ENCODE results near the gene MAGEB10.
"Not testable (repeated sequence)": the region's sequence is repeated elsewhere in the genome, so short reads cannot be mapped to it uniquely, and the experiment has no call there.

Gene MAGEB10, protein sequence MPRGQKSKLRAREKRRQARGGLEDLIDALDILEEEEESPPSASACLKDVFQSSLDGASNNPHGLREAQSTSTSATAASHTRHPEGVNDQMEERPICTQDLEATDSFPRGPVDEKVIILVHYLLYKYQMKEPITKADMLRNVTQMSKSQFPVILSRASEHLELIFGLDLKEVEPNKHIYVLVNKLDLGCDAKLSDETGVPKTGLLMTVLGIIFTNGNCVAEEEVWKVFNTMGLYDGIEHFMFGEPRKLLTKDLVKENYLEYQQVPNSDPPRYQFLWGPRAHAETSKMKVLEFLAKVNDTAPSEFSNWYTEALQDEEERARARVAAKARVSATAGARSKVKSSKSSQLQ

DNA sequence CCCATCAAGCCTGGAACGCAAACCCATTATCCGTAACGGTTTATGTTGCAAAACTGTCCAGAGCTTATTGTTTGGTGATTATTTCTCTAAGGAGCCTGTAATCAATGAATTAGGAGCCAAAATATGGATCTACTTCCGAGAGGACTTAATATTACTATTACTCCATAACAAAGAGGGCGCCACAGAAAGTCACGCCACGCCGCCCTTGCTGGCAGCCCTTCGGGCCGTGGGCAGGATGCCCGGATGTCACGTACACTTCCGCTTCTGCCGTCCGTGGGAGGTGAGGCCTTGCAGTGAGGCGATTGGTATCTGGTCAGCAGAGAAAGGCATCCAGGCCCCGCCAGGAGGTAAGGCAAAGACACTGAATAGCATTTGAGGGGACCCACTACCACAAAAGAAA, at the start of gene MAGEB10:
MAGEB10 (plus strand) TSS at position 301 of the 400 bp plus-strand sequence. CDS start 13,317 bp downstream, outside the sequence.
- H3K4me3 ChIP-seq (ENCODE audit: low read depth, low read length) = no peak within 1 kb of the TSS
- H3K27me3 ChIP-seq (ENCODE audit: insufficient read depth, low read length) = no peaks in the 10 kb centered on the region
- no peaks in the 10 kb centered on the region for H3K4me1 ChIP-seq (ENCODE audit: control insufficient read depth, insufficient read depth, low read length, unreplicated experiment)
- no peak within 1 kb of the TSS for H3K27ac ChIP-seq (ENCODE audit: low read depth, low read length)
- H2AFZ ChIP-seq (ENCODE audit: low read length, unreplicated experiment) = no peak within 1 kb of the TSS
- no peaks in the 10 kb centered on the region for H3K36me3 ChIP-seq (ENCODE audit: insufficient read depth, low read length)
- no peaks in the 10 kb centered on the region for H3K79me2 ChIP-seq (ENCODE audit: control insufficient read depth, insufficient read depth, low read length, unreplicated experiment)

DNA sequence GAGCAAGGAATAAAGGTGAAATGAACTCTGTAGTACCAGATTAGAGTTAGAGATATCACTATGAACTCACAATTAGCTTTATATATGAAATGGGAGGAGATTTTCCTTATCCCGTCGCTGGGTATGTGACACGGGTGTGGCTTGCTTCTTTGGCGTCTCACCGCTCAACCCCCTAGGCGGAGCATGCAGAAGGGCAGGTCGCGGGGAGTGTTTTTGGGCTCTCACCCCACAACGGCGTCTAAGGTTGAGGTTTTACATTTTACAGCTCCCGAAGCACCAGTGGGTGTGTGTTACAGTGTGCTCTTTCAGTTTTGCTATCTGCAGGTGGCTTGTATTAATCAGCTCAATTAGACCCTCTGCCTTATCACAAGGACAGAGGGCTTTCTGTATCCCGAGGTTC, 42.1 kb upstream of the MAGEB10 start:
- Histone ChIP-seq H3K27me3 (ENCODE audit: insufficient read depth, low read length) (no peaks in the 10 kb centered on the region), H3K79me2 (ENCODE audit: control insufficient read depth, insufficient read depth, low read length, unreplicated experiment) (no peaks in the 10 kb centered on the region), H3K27ac (ENCODE audit: low read depth, low read length) (no peak overlapping the region), H3K4me1 (ENCODE audit: control insufficient read depth, insufficient read depth, low read length, unreplicated experiment) (peaks cover 3% of the 10 kb centered on the region), H3K36me3 (ENCODE audit: insufficient read depth, low read length) (no peaks in the 10 kb centered on the region), H3K4me3 (ENCODE audit: low read depth, low read length) (no peak overlapping the region), H2AFZ (ENCODE audit: low read length, unreplicated experiment) (no peak overlapping the region)

DNA sequence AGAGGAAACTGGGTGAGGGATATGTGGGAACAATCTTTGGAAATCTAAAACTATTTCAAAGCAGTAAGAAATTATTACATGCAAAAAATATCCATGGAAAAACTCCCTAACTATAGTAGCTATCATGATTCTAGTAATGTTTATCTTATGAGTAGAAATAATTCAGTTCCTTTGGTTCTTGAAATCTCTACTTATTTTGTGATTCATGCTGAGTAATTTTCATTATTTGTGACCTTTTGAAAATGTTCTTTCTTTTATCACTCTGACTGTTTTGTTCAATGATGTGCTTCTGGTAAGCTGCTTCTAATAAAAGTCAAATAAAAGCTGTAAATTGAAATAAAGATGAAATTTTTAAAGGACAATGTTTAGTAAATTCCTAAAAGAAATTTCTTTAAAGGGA, 40.4 kb upstream of the MAGEB10 start:
- no peaks in the 10 kb centered on the region for H3K36me3 ChIP-seq (ENCODE audit: insufficient read depth, low read length)
- H3K79me2 ChIP-seq (ENCODE audit: control insufficient read depth, insufficient read depth, low read length, unreplicated experiment) = no peaks in the 10 kb centered on the region
- no peak overlapping the region for H3K27ac ChIP-seq (ENCODE audit: low read depth, low read length)
- H2AFZ ChIP-seq (ENCODE audit: low read length, unreplicated experiment) = no peak overlapping the region
- H3K27me3 ChIP-seq (ENCODE audit: insufficient read depth, low read length) = no peaks in the 10 kb centered on the region
- peaks cover 3% of the 10 kb centered on the region for H3K4me1 ChIP-seq (ENCODE audit: control insufficient read depth, insufficient read depth, low read length, unreplicated experiment)
- no peak overlapping the region for H3K4me3 ChIP-seq (ENCODE audit: low read depth, low read length)

DNA sequence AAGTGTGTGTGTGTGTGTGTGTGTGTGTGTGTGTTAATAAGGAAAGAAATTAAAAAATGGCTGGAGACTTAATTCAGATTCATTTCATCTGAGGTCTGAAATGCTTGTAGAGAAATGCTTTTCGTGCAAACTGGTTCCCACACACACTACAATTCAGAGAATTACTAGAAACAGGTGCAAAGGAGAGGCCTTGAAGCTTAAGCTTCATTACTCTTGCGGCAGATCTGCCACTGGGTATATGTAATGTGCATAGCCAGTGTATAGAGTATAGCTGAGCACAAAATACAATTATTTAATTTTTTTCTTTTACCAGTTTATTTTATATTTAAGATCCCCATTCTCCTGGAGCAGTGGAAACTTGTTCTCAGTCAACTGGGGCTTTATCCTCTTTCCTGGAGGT, 31.8 kb upstream of the MAGEB10 start:
- Histone ChIP-seq H3K36me3 (ENCODE audit: insufficient read depth, low read length) (no peaks in the 10 kb centered on the region), H2AFZ (ENCODE audit: low read length, unreplicated experiment) (no peak overlapping the region), H3K27me3 (ENCODE audit: insufficient read depth, low read length) (no peaks in the 10 kb centered on the region), H3K4me3 (ENCODE audit: low read depth, low read length) (no peak overlapping the region), H3K79me2 (ENCODE audit: control insufficient read depth, insufficient read depth, low read length, unreplicated experiment) (no peaks in the 10 kb centered on the region), H3K27ac (ENCODE audit: low read depth, low read length) (no peak overlapping the region), H3K4me1 (ENCODE audit: control insufficient read depth, insufficient read depth, low read length, unreplicated experiment) (no peaks in the 10 kb centered on the region)

DNA sequence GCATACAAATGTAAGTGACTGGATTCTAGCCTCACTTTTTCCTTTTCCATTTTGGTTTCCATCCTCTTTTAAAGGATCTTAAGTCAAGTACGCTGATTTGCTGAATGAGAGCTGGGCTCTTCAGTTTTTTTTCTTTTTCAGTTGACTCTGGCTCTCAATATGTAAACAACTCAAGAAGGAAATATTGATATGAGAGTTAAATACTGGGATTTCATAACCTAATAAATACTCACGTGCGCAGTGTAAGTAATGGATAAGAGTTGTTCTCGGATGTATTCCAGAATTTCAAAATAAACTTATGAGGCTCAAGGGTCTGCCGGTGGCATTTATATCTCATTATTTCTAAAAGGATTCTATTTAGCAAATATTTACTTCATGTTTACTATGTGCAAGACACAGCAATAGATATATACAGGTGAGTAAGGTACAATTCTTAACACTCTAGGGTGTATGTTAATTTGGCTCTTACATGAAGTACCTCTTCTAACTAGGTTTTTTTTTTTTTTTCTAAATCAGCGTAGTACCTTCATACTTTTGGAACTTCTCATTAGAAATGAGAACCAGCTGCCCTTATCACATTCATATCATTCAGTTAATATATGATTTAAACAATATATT, 11.0 kb upstream of the MAGEB10 start:
- Histone ChIP-seq H3K79me2 (ENCODE audit: control insufficient read depth, insufficient read depth, low read length, unreplicated experiment) (no peaks in the 10 kb centered on the region), H3K36me3 (ENCODE audit: insufficient read depth, low read length) (no peaks in the 10 kb centered on the region), H3K27ac (ENCODE audit: low read depth, low read length) (no peak overlapping the region), H3K27me3 (ENCODE audit: insufficient read depth, low read length) (no peaks in the 10 kb centered on the region), H2AFZ (ENCODE audit: low read length, unreplicated experiment) (no peak overlapping the region), H3K4me3 (ENCODE audit: low read depth, low read length) (no peak overlapping the region), H3K4me1 (ENCODE audit: control insufficient read depth, insufficient read depth, low read length, unreplicated experiment) (no peaks in the 10 kb centered on the region)

DNA sequence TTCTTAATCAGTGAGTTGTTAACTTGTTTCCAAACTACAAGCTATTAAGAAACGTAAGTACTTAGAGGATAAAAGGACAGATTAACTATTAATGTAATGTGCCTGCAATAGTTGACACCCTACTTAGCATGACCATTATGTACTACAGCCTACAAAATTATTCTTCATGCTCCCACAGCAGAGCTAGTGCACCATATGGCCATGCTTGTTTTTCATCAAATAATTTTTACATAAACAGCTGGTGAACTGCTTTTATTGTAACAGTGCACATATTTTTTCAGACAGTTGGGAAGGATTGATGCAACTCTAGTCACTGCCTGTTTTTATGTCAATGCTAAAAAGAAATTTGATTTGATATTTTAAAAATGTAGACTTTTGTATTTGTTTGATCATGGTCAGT, 10.2 kb upstream of the MAGEB10 start:
- Histone ChIP-seq H2AFZ (ENCODE audit: low read length, unreplicated experiment) (no peak overlapping the region), H3K79me2 (ENCODE audit: control insufficient read depth, insufficient read depth, low read length, unreplicated experiment) (no peaks in the 10 kb centered on the region), H3K27ac (ENCODE audit: low read depth, low read length) (no peak overlapping the region), H3K36me3 (ENCODE audit: insufficient read depth, low read length) (no peaks in the 10 kb centered on the region), H3K4me1 (ENCODE audit: control insufficient read depth, insufficient read depth, low read length, unreplicated experiment) (no peaks in the 10 kb centered on the region), H3K4me3 (ENCODE audit: low read depth, low read length) (no peak overlapping the region), H3K27me3 (ENCODE audit: insufficient read depth, low read length) (no peaks in the 10 kb centered on the region)

DNA sequence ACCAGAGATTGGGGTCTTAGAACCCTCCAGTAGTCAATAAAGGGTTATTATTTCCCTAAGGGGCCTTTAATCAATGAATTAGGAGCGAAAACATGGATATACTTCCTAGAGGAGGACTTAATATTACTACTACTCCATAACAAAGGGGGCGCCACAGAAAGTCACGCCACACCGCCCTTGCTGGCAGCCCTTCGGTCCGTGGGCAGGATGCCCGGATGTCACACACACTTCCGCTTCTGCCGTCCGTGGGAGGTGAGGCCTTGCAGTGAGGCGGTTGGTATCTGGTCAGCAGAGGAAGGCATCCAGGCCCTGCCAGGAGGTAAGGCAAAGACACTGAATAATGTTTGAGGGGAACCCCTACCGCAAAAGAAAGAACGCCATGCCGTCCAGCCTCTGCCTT, 436 bp downstream of the MAGEB10 start:
- H3K36me3 ChIP-seq (ENCODE audit: insufficient read depth, low read length) = no peaks in the 10 kb centered on the region
- no peaks in the 10 kb centered on the region for H3K27me3 ChIP-seq (ENCODE audit: insufficient read depth, low read length)
- H3K79me2 ChIP-seq (ENCODE audit: control insufficient read depth, insufficient read depth, low read length, unreplicated experiment) = no peaks in the 10 kb centered on the region
- no peak overlapping the region for H3K27ac ChIP-seq (ENCODE audit: low read depth, low read length)
- no peak overlapping the region for H3K4me3 ChIP-seq (ENCODE audit: low read depth, low read length)
- no peak overlapping the region for H2AFZ ChIP-seq (ENCODE audit: low read length, unreplicated experiment)
- no peaks in the 10 kb centered on the region for H3K4me1 ChIP-seq (ENCODE audit: control insufficient read depth, insufficient read depth, low read length, unreplicated experiment)

DNA sequence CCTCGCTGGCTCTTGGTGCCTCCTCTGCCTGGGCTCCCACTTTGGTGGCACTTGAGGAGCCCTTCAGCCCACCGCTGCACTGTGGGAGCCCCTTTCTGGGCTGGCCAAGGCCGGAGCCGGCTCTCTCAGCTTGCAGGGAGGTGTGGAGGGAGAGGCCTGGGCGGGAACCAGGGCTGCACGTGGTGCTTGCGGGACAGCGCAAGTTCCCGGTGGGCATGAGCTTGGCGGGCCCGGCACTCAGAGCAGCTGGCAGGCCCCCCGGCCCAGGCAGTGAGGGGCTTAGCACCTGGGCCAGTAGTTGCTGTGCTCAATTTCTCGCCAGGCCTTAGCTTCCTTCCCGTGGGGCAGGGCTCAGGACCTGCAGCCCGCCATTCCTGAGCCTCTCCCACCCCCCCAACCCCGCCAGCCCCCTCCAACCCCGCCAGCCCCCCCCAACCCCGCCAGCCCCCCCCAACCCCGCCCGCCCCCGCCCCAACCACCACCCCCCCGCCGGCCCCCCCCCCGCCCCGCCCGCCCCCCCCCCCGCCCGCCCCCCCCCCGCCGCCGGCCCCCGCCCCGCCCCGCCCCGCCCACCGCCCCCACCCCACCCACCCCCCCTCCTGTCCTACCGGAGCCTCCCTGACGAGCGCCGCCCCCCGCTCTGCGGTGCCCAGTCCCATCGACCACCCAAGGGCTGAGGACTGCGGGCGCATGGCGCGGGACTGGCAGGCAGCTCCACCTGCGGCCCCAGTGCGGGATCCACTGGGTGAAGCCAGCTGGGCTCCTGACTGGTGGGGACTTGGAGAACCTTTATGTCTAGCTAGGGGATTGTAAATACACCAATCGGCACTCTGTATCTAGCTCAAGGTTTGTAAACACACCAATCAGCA, 1.4 kb downstream of the MAGEB10 start:
- not testable (repeated sequence) for H2AFZ ChIP-seq (ENCODE audit: low read length, unreplicated experiment); H3K4me1 ChIP-seq (ENCODE audit: control insufficient read depth, insufficient read depth, low read length, unreplicated experiment); H3K27ac ChIP-seq (ENCODE audit: low read depth, low read length); H3K4me3 ChIP-seq (ENCODE audit: low read depth, low read length); H3K27me3 ChIP-seq (ENCODE audit: insufficient read depth, low read length); H3K79me2 ChIP-seq (ENCODE audit: control insufficient read depth, insufficient read depth, low read length, unreplicated experiment); H3K36me3 ChIP-seq (ENCODE audit: insufficient read depth, low read length)

DNA sequence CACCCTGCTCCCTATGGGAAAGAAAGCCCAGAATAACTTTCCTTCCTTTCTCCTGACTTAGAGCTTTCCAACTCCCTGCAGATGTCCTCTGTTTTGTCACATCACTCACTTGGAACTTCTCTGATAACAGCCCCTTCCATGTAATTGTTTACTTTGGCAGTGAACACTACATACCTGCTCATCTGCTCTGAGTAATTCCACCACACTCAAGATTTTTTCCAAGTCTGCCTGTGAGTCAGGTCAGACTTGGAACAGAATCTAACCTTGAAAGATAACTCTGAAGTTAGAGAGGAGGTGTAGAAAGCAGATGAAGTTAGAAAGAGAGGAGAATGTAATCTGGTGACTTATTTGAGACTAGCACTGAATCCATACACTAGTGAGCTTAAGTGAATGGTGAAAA, 7.4 kb downstream of the MAGEB10 start:
- H3K27ac ChIP-seq (ENCODE audit: low read depth, low read length) = no peak overlapping the region
- no peaks in the 10 kb centered on the region for H3K4me1 ChIP-seq (ENCODE audit: control insufficient read depth, insufficient read depth, low read length, unreplicated experiment)
- no peak overlapping the region for H2AFZ ChIP-seq (ENCODE audit: low read length, unreplicated experiment)
- H3K79me2 ChIP-seq (ENCODE audit: control insufficient read depth, insufficient read depth, low read length, unreplicated experiment) = no peaks in the 10 kb centered on the region
- no peak overlapping the region for H3K4me3 ChIP-seq (ENCODE audit: low read depth, low read length)
- H3K36me3 ChIP-seq (ENCODE audit: insufficient read depth, low read length) = no peaks in the 10 kb centered on the region
- no peaks in the 10 kb centered on the region for H3K27me3 ChIP-seq (ENCODE audit: insufficient read depth, low read length)

DNA sequence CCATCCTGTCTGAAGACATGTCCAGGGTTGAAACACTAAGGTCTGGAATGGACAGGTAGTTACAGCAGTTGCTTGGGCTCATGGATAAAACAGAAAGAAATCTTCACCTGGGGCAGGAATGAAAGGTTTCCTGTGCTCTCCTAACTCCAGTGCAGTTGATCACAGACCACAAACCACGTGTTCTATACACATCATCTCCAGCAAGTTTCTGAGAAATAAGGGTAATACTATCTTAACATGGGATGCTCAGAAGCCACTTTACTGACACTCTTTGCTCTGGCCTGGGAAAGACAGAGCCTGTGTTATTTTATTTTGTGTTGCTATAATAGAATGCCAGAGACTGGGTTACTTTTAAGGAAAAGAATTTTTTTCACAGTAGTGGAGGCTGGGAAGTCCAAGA, 16.0 kb downstream of the MAGEB10 start:
- Histone ChIP-seq H3K4me3 (ENCODE audit: low read depth, low read length) (no peak overlapping the region), H3K79me2 (ENCODE audit: control insufficient read depth, insufficient read depth, low read length, unreplicated experiment) (no peaks in the 10 kb centered on the region), H3K27me3 (ENCODE audit: insufficient read depth, low read length) (no peaks in the 10 kb centered on the region), H2AFZ (ENCODE audit: low read length, unreplicated experiment) (no peak overlapping the region), H3K27ac (ENCODE audit: low read depth, low read length) (no peak overlapping the region), H3K36me3 (ENCODE audit: insufficient read depth, low read length) (no peaks in the 10 kb centered on the region), H3K4me1 (ENCODE audit: control insufficient read depth, insufficient read depth, low read length, unreplicated experiment) (no peaks in the 10 kb centered on the region)

Data from ACC112 (cell line).